ENCODE measurements around the gene OR52W1.
"Not testable (repeated sequence)": the region's sequence is repeated elsewhere in the genome, so short reads cannot be mapped to it uniquely, and the experiment has no call there.

Gene OR52W1

DNA sequence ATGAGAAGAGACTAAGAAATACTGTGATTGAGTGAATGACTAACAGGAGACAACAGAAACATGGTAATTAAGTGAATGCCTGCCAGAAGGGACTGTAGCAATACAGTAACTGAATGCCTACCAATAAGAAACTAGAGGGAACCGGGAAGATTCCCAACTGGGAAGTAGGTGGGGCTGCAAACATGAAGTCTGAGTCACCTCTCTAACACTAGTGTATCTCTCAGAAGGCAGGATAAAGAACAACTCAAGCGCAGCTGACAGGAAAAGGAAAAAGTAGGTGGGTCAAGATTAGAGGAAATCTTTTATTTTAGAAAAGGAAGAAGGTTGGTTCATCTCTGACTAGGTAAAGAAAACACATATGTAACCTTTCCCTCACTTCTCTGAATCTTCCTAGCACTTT, 20.3 kb downstream of the OR52W1 start:
- DNase-seq, result no peak

DNA sequence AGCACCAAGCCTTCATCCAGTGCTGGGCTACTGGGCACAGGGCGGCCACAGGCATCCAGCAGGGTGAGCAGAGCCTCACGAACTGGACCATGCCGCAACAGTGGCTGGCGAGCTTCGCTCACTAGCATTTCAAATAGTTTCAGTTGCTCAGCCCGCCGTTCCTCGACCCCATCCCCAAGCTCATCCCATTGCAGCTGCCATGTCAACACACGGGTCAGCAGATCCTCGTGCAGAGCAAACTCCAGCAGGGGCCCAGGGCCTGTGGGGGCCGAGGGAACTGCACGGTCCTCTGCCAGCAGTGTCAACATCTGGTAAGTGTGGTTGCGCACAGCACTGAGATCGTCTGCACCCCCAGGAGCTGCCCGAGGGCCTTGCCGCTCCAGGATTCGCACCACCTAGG, 24.8 kb downstream of the OR52W1 start:
- no peak for DNase-seq

DNA sequence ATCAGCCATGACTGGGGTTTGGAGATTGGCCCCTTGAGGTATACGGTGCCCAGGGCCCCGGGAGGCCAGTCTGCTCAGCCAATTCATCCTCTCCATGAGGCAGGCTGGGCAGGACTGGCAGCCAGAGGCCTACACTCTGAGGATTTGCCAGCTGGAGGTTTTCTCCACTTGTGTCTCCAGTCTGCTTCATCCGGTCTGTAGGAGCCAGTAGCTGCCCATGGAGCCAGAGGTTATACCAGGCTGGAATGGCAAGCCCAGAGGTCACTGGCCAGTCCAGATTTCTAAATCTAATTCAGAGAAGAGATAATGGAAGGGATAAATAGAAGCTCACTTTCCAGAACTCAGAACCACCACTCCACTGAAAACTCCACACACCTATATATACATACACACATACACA, 25.4 kb downstream of the OR52W1 start:
- no peak for DNase-seq

DNA sequence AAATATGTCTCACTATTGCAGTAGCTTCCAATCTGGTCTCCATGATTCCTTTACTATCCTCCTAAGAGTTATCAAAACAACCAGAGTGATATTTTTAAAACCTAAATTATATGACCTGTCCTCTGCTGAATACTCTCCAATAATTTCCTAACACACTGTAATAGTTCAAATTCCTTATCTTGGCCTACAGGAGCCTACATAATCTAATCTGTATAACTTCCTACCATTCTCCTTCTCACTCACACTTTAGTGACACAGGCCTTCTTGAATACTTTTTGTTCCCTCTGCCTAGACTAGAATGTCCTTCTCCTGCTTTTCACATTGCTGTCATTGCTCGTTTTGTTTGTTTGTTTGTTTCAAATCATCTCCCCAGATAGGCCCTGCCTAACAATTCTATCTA, 26.0 kb downstream of the OR52W1 start:
- no peak for DNase-seq

DNA sequence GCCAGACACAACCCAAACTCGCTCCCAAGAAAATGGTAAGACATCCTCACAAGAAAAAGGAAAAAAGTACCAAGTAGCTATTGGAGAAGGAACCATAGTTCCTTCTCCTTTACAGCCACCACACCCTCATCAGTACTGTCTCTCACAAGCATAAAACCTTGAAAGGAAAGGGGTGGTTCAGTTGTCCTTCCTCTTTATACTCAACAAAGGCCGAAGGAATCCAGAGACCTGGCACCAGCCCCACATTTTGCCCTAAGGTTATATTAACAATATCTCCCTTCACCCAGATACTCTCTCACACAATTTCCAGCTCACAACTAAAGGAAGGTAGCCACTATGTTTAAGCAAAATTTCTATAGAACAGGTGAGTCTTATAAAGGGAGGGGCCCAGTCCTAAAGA, 26.9 kb downstream of the OR52W1 start:
- no peak for DNase-seq

DNA sequence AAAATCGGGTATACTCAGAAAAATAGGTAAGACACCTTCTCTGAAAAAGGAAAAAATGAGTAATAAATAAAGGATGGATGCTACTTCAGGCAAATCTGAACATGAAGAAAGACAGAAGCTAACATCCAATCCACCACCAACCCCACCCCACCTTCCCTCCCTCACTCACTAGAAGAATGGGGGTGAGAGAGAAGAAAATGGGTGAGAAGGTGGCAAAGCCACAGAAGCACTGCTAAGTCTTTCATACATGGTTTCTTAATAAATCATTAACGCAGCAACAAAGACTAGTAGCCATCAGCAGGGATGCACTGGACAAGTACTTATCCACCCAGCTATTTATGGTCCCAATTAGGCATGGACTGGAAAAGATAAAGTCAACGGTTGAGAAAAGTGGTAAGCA, 29.5 kb downstream of the OR52W1 start:
- DNase-seq, result no peak

DNA sequence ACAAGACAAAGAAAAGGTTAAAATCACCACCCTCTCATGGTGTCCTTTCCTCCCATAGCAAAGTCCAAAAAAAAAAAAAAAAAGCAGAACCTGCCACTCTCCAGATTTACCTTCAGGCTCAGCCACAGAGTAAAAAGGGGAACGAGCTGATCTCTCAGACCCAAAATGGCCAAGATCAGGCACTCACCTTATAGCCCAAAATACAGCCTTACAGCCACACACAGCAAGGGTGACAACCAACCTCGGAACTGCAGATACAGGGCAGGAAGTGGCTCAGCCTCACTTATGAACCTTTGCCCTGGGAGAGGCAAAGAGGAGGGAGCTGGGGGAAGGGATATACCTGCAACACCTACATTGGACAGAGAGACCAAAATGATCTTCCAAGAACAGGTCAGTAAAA, 30.9 kb downstream of the OR52W1 start:
- no peak for DNase-seq

DNA sequence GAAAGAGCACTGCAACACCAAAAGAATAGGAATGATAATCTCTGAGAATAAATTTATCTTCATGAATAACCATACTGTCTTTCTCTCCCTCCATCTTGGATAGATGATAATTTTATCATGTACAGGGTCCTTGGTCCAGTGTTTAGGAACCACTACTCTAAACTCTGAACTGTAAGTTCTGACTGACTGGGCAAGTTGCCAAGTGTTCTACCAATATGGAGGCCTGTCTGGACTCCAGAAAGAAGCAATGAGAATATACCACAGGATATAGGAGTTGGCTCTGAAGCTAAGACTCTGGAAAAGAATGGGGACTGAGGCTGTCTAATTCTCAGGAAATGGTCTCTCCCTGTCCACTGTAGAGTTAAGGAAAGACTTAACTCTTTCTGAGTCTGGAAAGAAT, 33.9 kb downstream of the OR52W1 start:
- DNase-seq, result no peak

DNA sequence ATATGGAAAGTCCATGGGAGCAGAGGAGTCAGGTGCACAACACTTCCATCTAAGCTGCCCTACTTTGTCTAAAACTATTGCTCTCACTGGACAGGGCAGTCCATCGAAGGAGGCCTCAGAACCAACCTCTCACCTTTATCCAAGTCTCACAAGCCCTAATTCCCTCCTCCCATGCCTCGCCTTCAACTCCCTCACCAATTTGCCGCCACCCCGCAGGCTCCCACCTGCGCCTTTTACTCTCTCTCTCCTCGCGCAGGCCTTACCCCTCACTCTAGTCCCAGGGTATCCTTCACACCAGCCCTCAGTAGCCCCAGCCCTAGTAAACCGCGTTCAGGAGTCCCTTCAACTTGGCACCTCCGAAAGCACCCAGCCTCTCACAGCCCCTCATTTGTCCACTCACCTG, 35.0 kb downstream of the OR52W1 start:
- peak; percentile 29 for DNase-seq

DNA sequence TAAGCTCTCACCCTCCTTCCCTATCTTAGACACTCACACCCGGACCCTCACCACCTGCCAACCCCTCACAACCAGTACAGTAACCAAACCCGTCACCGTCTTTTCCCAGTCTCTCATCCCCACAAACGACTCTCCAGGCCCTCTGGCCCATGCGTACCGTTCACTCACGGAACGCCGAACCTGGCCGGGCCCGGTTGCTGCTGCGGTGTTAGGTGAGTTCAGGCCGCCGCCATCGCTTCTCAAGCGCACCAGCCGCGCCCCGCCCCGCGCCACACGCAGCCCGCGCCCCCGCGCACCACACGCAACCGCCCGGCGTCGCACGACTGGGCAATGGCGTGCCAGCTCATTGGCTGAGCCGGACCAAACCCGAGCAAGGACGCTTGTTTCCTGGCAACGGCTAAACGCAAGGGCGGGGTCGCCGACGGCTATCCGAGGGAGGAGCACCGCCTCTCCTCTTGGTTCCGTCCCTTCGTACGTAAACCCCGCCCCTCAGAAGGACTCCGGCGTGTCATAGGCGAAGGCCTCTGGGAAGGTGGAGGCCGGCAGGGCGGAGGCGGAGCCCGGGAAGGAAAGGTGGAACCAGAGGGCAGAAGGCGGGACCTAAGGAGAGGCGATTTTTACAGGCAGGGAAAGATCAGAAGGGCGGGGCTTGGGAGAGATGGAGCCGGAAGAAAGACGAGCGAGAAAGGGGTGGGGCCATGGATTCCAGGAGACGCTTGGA, 35.5 kb downstream of the OR52W1 start, which contains the start of gene FHIP1B:
Gene FHIP1B (minus strand): TSS at position 250 of the 721 bp plus-strand sequence. CDS start 10,120 bp downstream, outside the sequence.
- peak; percentile 100 for DNase-seq

DNA sequence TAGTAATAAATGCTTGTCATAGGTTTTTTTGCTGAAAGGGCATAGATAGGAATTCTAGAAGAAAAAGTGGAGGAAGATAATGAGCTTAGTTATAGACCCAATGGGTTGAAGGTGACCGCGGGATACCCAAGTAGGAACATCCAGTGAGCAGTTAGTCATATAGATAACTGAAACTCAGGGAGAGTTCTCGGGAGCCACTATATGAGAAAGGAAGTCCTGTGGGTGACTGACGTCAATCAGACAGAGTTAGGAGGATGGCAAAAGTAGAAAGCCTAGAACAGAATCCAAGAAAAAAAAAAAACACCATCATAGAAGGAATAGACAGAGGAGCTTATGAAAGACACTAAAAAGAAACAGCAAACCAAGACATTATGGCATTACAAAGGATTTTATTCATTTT, 38.2 kb downstream of the OR52W1 start:
- DNase-seq, result no peak

DNA sequence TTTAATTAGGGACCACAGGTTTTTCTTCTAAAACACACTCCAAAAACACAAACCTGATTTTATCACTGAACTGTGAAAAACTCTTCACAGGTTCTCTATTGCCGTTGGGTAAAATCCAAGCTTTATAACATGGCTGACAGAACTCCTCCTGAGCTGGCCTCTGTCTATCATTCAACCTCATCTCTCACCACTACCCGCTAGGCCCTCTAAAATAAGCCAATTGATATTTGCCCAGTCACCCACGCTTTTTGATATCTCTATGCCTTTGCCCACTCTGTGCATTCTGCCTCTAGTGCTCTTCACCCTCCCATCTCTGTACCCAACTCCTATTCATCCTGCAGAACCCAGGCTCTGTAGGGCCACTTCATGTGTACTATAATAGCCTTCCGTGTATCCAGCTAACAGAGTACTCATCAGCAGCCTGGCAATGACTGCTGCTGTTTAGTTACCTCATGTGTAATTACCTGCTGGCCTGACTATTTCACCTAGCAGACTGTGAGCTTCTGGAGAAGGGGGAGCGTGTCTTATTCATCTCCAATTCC, 38.8 kb downstream of the OR52W1 start:
- no peak for DNase-seq

DNA sequence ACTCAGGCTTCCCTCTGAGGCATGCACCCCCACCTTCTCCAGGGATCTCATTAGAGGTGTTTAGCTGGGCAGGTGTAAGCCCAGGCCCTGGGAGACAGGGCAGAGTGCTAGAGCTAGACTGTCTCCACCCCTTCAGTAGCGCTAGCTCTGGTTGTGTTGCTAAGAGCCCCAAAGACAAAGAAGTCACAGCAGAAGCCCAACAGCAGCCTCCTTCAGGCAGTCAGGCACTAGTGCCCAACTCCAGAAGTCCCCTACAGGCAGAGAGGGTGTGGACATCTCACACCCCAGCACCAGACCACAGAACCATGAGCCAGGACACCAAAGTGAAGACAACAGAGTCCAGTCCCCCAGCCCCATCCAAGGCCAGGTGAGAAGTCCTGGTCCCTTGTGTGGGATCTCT, 39.9 kb downstream of the OR52W1 start, which contains the start of gene CNGA4:
Gene CNGA4 (plus strand): TSS at position 188 of the 400 bp plus-strand sequence. CDS start 118 bp downstream, at position 306.
- no peak for DNase-seq

DNA sequence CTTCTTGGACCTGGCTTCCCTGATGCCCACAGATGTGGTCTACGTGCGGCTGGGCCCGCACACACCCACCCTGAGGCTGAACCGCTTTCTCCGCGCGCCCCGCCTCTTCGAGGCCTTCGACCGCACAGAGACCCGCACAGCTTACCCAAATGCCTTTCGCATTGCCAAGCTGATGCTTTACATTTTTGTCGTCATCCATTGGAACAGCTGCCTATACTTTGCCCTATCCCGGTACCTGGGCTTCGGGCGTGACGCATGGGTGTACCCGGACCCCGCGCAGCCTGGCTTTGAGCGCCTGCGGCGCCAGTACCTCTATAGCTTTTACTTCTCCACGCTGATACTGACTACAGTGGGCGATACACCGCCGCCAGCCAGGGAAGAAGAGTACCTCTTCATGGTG, 41.1 kb downstream of the OR52W1 start:
- no peak for DNase-seq

DNA sequence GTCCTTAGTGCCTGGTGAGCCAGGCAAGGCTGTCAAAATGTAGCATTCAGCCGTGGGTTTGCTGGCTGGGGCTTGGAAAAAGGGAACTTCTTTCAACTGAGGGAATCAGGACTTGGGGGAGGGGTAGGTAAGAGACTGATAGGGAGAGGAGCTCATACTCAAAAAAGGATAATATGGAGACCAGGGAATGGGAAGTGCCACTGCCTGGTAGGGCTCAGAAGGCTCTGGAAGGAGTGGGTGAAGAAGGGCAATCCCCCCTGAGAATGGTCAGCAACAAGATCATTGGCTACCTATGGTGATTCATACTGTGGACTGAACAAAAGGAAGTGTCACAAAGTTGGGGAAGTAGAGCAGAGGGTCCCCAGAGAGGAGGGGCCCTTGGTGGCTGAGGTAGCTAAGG, 41.8 kb downstream of the OR52W1 start:
- no peak for DNase-seq

DNA sequence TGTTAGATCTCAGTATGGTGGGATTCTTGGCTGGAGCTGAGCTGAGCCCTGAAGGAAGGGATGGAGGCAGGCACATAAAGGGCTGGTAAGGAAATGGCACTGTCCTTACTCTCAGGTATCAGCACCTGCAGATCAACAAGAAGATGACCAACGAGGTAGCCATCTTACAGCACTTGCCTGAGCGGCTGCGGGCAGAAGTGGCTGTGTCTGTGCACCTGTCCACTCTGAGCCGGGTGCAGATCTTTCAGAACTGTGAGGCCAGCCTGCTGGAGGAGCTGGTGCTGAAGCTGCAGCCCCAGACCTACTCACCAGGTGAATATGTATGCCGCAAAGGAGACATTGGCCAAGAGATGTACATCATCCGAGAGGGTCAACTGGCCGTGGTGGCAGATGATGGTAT, 42.3 kb downstream of the OR52W1 start:
- DNase-seq, result no peak

DNA sequence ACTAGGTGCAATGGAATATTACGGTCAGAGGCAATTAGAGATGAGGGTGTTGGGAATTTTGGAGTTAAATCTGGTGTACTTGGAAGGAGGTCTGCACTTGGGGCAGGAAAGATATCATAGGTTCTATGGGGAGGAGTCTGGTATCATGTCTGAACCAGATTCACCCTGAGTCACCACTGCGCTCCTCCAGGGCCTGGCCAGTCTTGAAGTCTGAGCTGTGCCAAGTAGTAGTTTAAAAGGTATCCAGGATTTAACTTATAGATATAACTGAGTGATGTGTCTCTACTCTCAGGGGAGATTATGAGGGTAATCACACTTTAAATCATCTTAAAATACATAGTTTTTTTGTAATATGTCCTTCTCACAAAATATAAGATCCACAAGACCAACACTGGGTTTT, 46.5 kb downstream of the OR52W1 start:
- DNase-seq, result no peak

DNA sequence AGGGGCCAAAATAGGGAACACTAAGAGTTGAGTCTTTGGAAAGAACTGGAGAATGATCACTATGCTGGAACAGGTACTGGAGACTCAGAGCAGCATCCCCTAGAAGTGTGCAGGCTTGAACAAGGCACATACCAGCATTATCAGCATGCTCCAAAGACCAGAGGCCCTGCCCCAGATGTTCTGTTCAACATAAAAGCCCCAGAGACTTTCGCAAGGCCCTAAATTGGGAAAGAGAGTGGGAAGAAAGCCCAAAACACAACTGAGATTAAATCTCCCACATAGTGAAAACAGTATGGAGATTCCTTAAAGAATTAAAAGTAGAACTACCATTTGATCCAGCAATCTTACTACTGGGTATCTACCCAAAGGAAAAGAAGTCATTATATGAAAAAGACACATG, 49.2 kb downstream of the OR52W1 start:
- DNase-seq, result no peak

DNA sequence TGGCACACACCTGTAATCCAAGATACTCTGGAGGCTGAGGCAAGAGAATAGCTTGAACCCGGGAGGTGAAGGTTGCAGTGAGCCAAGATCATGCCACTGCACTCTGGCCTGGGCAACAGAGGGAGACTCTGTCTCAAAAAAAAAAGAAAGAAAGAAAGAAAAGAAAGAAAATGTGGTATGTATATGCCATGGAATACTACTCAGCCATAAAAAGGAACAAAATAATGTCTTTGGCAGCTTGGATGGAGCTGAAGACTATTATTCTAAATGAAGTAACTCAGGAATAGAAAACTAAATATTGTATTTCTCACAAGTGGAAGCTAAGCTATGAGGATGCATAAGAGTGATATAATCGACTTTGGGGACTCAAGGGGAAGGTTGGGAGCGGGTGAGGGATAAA, 49.9 kb downstream of the OR52W1 start:
- DNase-seq, result not testable (repeated sequence)

Measured in femur (tissue), 1 donor.